GM23338 (cell line): ENCODE results near the gene TFB1M.

Source experiments
- CTCF ChIP-seq, 2 experiments: fragments of 200-600 bp in 1 of 2; sonication (generic) in 1 of 2; conservative IDR thresholded peaks; 2 replicates each; pipeline versions ENCODE4 v1.5.1 to v1.6.1; 2016 to 2017; ENCODE audit warnings: antibody characterized with exemption in 2 of 2, low read depth in 2 of 2, mild to moderate bottlenecking in 2 of 2, moderate library complexity in 1 of 2
- EZH2 ChIP-seq: fragments of 200-600 bp; sonication (generic); IDR thresholded peaks from one replicate; pipeline ENCODE4 v1.8.0; 2017; ENCODE audit warnings: antibody characterized with exemption, mild to moderate bottlenecking, low read depth; ENCODE audit not compliant: unreplicated experiment

- no peak for TF ChIP-seq EZH2
- TF ChIP-seq CTCF (conservative IDR thresholded peaks at IDR 0.05; ENCODE audit: low read depth in 2 of 2) = no peak
These were observed 5.1 kb downstream of the TFB1M start for GRCh38 chr6:155309150-155309549.
